ENCODE results near the gene MAP3K5. TPM values are rescaled to one million over a fixed set of nuclear protein-coding genes. Genes with fewer than 3 reads are reported as not detected.

Gene MAP3K5
- total RNA-seq, 1 experiment from 2014 or later = 2.1 TPM

GRCh38 chr6:136647363-136647852 lies 144.9 kb downstream of the MAP3K5 start:
- Mint-ChIP-seq H3K27ac (ENCODE audit: unreplicated experiment) (no peak overlapping the region), H3K36me3 (ENCODE audit: insufficient read depth, unreplicated experiment) (no peaks in the 10 kb centered on the region), H3K27me3 (ENCODE audit: insufficient read depth, unreplicated experiment) (no peaks in the 10 kb centered on the region), H3K9me3 (ENCODE audit: unreplicated experiment) (no peaks in the 10 kb centered on the region), H3K4me1 (ENCODE audit: low read depth, unreplicated experiment) (no peaks in the 10 kb centered on the region), H3K4me3 (ENCODE audit: unreplicated experiment) (no peak overlapping the region)
- intact Hi-C loops (cut with micrococcal nuclease; ENCODE audit: unreplicated experiment) = no loop called here
- no TSS peak for BruUV-seq (replicated peaks)
- peaks cover 5% of the 10 kb centered on the region; the same call in 1 of the 2 replicates for H3K4me1 ChIP-seq
- no peaks in the 10 kb centered on the region for H3K36me3 ChIP-seq (ENCODE audit: control insufficient read depth, insufficient read depth, low read length)
- H3K27me3 ChIP-seq (replicated peaks; ENCODE audit: control insufficient read depth, insufficient read depth, low read length) = no peaks in the 10 kb centered on the region
- no peak overlapping the region for H3K4me3 ChIP-seq (ENCODE audit: low read depth, low read length)
- no peak for DNase-seq
- ChIA-PET POLR2A (no interaction called here), CTCF (interaction anchor here (1.1 kb wide), 1 partner anchor 145 kb away, joined by 4 read pairs; the partner anchor contains the start of gene MAP3K5)
- TF ChIP-seq CTCF (IDR thresholded peaks at IDR 0.05; ENCODE audit: insufficient read depth in 1 of 2, low read depth in 1 of 2, low read length in 1 of 2, severe bottlenecking in 1 of 2, unreplicated experiment in 1 of 2) = no peak
- no peaks in the 10 kb centered on the region for H3K9me3 ChIP-seq

- H3K36me3 ChIP-seq (ENCODE audit: control insufficient read depth, insufficient read depth, low read length) = no peaks in the 10 kb centered on the region
- no peak overlapping the region for H3K4me3 ChIP-seq (ENCODE audit: low read depth, low read length)
- no peak for DNase-seq
- no peaks in the 10 kb centered on the region for H3K9me3 ChIP-seq
- Mint-ChIP-seq H3K4me1 (ENCODE audit: low read depth, unreplicated experiment) (no peaks in the 10 kb centered on the region), H3K27me3 (ENCODE audit: insufficient read depth, unreplicated experiment) (no peaks in the 10 kb centered on the region), H3K36me3 (ENCODE audit: insufficient read depth, unreplicated experiment) (no peaks in the 10 kb centered on the region), H3K27ac (ENCODE audit: unreplicated experiment) (no peak overlapping the region), H3K9me3 (ENCODE audit: unreplicated experiment) (no peaks in the 10 kb centered on the region), H3K4me3 (ENCODE audit: unreplicated experiment) (no peak overlapping the region)
- ChIA-PET CTCF (no interaction called here), POLR2A (no interaction called here)
- no peak for TF ChIP-seq CTCF (IDR thresholded peaks at IDR 0.05; ENCODE audit: insufficient read depth in 1 of 2, low read depth in 1 of 2, low read length in 1 of 2, severe bottlenecking in 1 of 2, unreplicated experiment in 1 of 2)
- H3K4me1 ChIP-seq = peaks cover 5% of the 10 kb centered on the region; the same call in 1 of the 2 replicates
- intact Hi-C loops (cut with micrococcal nuclease; ENCODE audit: unreplicated experiment) = no loop called here
- no TSS peak for BruUV-seq (replicated peaks)
- no peaks in the 10 kb centered on the region for H3K27me3 ChIP-seq (replicated peaks; ENCODE audit: control insufficient read depth, insufficient read depth, low read length)
Measured at GRCh38 chr6:136646377-136646776, 145.9 kb downstream of the MAP3K5 start.

- Histone ChIP-seq H3K9me3 (no peaks in the 10 kb centered on the region), H3K27me3 (replicated peaks; ENCODE audit: control insufficient read depth, insufficient read depth, low read length) (no peaks in the 10 kb centered on the region), H3K4me3 (ENCODE audit: low read depth, low read length) (no peak overlapping the region), H3K36me3 (ENCODE audit: control insufficient read depth, insufficient read depth, low read length) (no peaks in the 10 kb centered on the region), H3K4me1 (peaks cover 5% of the 10 kb centered on the region; the same call in 1 of the 2 replicates)
- intact Hi-C loops (cut with micrococcal nuclease; ENCODE audit: unreplicated experiment) = loop anchor here (1.0 kb wide), 3 partner anchors 149 to 283 kb away; no protein-coding TSS in a partner anchor
- no peak overlapping the region for H3K4me3 Mint-ChIP-seq (ENCODE audit: unreplicated experiment)
- H3K27me3 Mint-ChIP-seq (ENCODE audit: insufficient read depth, unreplicated experiment) = no peaks in the 10 kb centered on the region
- DNase-seq = no peak
- H3K4me1 Mint-ChIP-seq (ENCODE audit: low read depth, unreplicated experiment) = no peaks in the 10 kb centered on the region
- CTCF ChIA-PET = interaction anchor here (0.5 to 3.6 kb wide), 10 partner anchors 11 to 277 kb away, joined by 3 to 188 read pairs (median 4); partner anchors contain the start of genes MAP3K5 and SLC35D3
- no TSS peak for BruUV-seq (replicated peaks)
- H3K27ac Mint-ChIP-seq (ENCODE audit: unreplicated experiment) = no peak overlapping the region
- H3K9me3 Mint-ChIP-seq (ENCODE audit: unreplicated experiment) = no peaks in the 10 kb centered on the region
- TF ChIP-seq CTCF (IDR thresholded peaks at IDR 0.05; ENCODE audit: insufficient read depth in 1 of 2, low read depth in 1 of 2, low read length in 1 of 2, severe bottlenecking in 1 of 2, unreplicated experiment in 1 of 2) = no peak
- POLR2A ChIA-PET = interaction anchor here (1.0 to 1.4 kb wide), 2 partner anchors 14 to 148 kb away, joined by 3 to 8 read pairs; partner anchors contain the start of gene MAP3K5
- H3K36me3 Mint-ChIP-seq (ENCODE audit: insufficient read depth, unreplicated experiment) = no peaks in the 10 kb centered on the region
Measured at GRCh38 chr6:136644597-136644952, 147.7 kb downstream of the MAP3K5 start.
